A673 (cell line): ENCODE measurements around the gene SSTR4. TPM values are rescaled to one million over a fixed set of nuclear protein-coding genes. Genes with fewer than 3 reads are reported as not detected.

Experiments used
- BruUV-seq: library from RNA; stranded (reverse); fragments of 400-500 nt; replicated peaks from 2 replicates; lab custom pipeline; 2021; lab: Mats Ljungman, UMichigan
- CTCF ChIA-PET: fragments of 300-600 bp; sonication (Branson Sonifier 250); formaldehyde crosslinking; loops from one replicate; lab custom pipeline; 2022; ENCODE audit warnings: antibody characterized with exemption; lab: Charles Lee
- POLR2A ChIA-PET: fragments of 300-600 bp; sonication (Branson Sonifier 250); formaldehyde crosslinking; loops from one replicate; lab custom pipeline; 2022; ENCODE audit warnings: antibody characterized with exemption; ENCODE audit not compliant: low non-redundant PET; lab: Charles Lee
- DNase-seq: peaks from one replicate; pipeline ENCODE4 v3.0.0-alpha.2; 2015; ENCODE audit warnings: low spot score
- H3K27ac ChIP-seq: fragments of 200-600 bp; sonication (generic); 2 replicates; pipeline ENCODE4 v1.5.1; 2016; ENCODE audit warnings: mixed run types, low read depth, mild to moderate bottlenecking, mixed read lengths, antibody characterized with exemption, low read length; ENCODE audit not compliant: poor library complexity, severe bottlenecking
- H3K27me3 ChIP-seq: fragments of 200-600 bp; sonication (generic); replicated peaks from 2 replicates; pipeline ENCODE4 v1.6.1; 2017; ENCODE audit warnings: mixed run types, low read depth, mild to moderate bottlenecking, mixed read lengths, antibody characterized with exemption, low read length; ENCODE audit not compliant: insufficient read depth, poor library complexity
- H3K36me3 ChIP-seq: fragments of 200-600 bp; sonication (generic); 2 replicates; pipeline ENCODE4 v1.6.1; 2016; ENCODE audit warnings: mixed run types, mild to moderate bottlenecking, mixed read lengths, antibody characterized with exemption, low read length; ENCODE audit not compliant: insufficient read depth, poor library complexity, severe bottlenecking
- H3K4me1 ChIP-seq: fragments of 200-600 bp; sonication (generic); 2 replicates; pipeline ENCODE4 v1.6.1; 2017; ENCODE audit warnings: mixed run types, mild to moderate bottlenecking, mixed read lengths, antibody characterized with exemption, low read length; ENCODE audit not compliant: insufficient read depth, poor library complexity, severe bottlenecking
- H3K4me3 ChIP-seq: fragments of 200-600 bp; sonication (generic); 2 replicates; pipeline ENCODE4 v1.5.1; 2016; ENCODE audit warnings: low read depth, mixed run types, mild to moderate bottlenecking, mixed read lengths, low read length; ENCODE audit not compliant: poor library complexity, severe bottlenecking
- H3K9me3 ChIP-seq: fragments of 200-600 bp; sonication (generic); 2 replicates; pipeline ENCODE4 v1.6.1; 2016; ENCODE audit warnings: mixed run types, low read depth, mild to moderate bottlenecking, mixed read lengths, antibody characterized with exemption, low read length; ENCODE audit not compliant: poor library complexity, severe bottlenecking
- CTCF ChIP-seq: fragments of 300-800, 200-600 bp; sonication (generic); conservative IDR thresholded peaks from 2 replicates; pipeline ENCODE4 v1.5.1; 2017; ENCODE audit warnings: low read depth, mild to moderate bottlenecking, antibody characterized with exemption, low read length, moderate library complexity, mixed read lengths
- EZH2 ChIP-seq: fragments of 200-600 bp; sonication (generic); IDR thresholded peaks from 2 replicates; pipeline ENCODE4 v1.6.1; 2017; ENCODE audit warnings: borderline replicate concordance, low read depth, mild to moderate bottlenecking, mixed read lengths, antibody characterized with exemption, low read length; ENCODE audit not compliant: poor library complexity, severe bottlenecking
- intact Hi-C: fragments of 100-400 bp; cut with micrococcal nuclease; formaldehyde crosslinking; loops from one replicate; pipeline ENCODE4 v1.10.0; 2022; ENCODE audit not compliant: unreplicated experiment
- total RNA-seq: library from RNA; stranded (reverse); gene quantifications from 2 replicates; pipeline ENCODE4 v1.2.3, GENCODE V29; 2021

The SSTR4 gene
- total RNA-seq, 1 experiment from 2014 or later = not detected

- no peak for DNase-seq
- Histone ChIP-seq H3K27ac (no peak overlapping the region), H3K4me3 (no peak overlapping the region), H3K4me1 (no peaks in the 10 kb centered on the region), H3K9me3 (peaks cover 5% of the 10 kb centered on the region), H3K27me3 (peaks cover 38% of the 10 kb centered on the region), H3K36me3 (no peaks in the 10 kb centered on the region)
- BruUV-seq = no TSS peak
- CTCF ChIA-PET = no interaction called here
- POLR2A ChIA-PET = no interaction called here
- TF ChIP-seq CTCF (no peak), EZH2 (no peak)
- intact Hi-C loops = no loop called here
Measured at GRCh38 chr20:23060629-23061028, 25.5 kb downstream of the SSTR4 start.

- intact Hi-C loops = no loop called here
- TF ChIP-seq CTCF = no peak
- no peak for TF ChIP-seq EZH2
- H3K36me3 ChIP-seq = no peaks in the 10 kb centered on the region
- H3K27me3 ChIP-seq = peaks cover 39% of the 10 kb centered on the region
- H3K4me3 ChIP-seq = no peak overlapping the region
- peaks cover 1% of the 10 kb centered on the region for H3K9me3 ChIP-seq
- no peak overlapping the region for H3K27ac ChIP-seq
- ChIA-PET CTCF (no interaction called here), POLR2A (no interaction called here)
- no TSS peak for BruUV-seq
- DNase-seq = no peak
- no peaks in the 10 kb centered on the region for H3K4me1 ChIP-seq
Measured at GRCh38 chr20:23061262-23061661, 26.1 kb downstream of the SSTR4 start.

GRCh38 chr20:23061734-23062561, 26.8 kb downstream of the SSTR4 start:
- no TSS peak for BruUV-seq
- no peak overlapping the region for H3K4me3 ChIP-seq
- no peaks in the 10 kb centered on the region for H3K9me3 ChIP-seq
- DNase-seq = peak; percentile 10
- H3K27me3 ChIP-seq = peaks cover 42% of the 10 kb centered on the region
- CTCF ChIA-PET = no interaction called here
- no peak overlapping the region for H3K27ac ChIP-seq
- TF ChIP-seq EZH2 (no peak), CTCF (0 out of 2 replicates have a peak, but pooled peaks have one; percentile 18)
- intact Hi-C loops = no loop called here
- POLR2A ChIA-PET = no interaction called here
- no peaks in the 10 kb centered on the region for H3K4me1 ChIP-seq
- H3K36me3 ChIP-seq = no peaks in the 10 kb centered on the region
